Left renal cortex interstitium (tissue), 4 donors: Measurements from ENCODE around the gene CREG1. TPM values are rescaled to one million over a fixed set of nuclear protein-coding genes. Genes with fewer than 3 reads are reported as not detected.
"Not testable (repeated sequence)": the region's sequence is repeated elsewhere in the genome, so short reads cannot be mapped to it uniquely, and the experiment has no call there.

ENCODE experiments used
- DNase-seq, 4 donors: peaks; one replicate each; pipeline ENCODE4 v3.0.0-alpha.2; 2013; ENCODE audit warnings: low read depth in 4 of 4, low spot score in 2 of 4, missing footprints in 1 of 4
- polyA plus RNA-seq, 4 donors: library from polyadenylated mRNA; unstranded; fragments of 120-200 nt; gene quantifications; one replicate each; pipeline ENCODE4 v1.2.1, GENCODE V29; 2013; ENCODE audit not compliant: insufficient read length in 4 of 4

CREG1 gene
- 100 to 1,000 TPM; 108 to 133 (median 117) TPM for polyA plus RNA-seq

- peak; percentile 56 to 91 (median 82) for DNase-seq
These were observed at the start of gene CREG1 for GRCh38 chr1:167553136-167554027. Gene CREG1 (minus strand): TSS chr1:167553762.

DNA sequence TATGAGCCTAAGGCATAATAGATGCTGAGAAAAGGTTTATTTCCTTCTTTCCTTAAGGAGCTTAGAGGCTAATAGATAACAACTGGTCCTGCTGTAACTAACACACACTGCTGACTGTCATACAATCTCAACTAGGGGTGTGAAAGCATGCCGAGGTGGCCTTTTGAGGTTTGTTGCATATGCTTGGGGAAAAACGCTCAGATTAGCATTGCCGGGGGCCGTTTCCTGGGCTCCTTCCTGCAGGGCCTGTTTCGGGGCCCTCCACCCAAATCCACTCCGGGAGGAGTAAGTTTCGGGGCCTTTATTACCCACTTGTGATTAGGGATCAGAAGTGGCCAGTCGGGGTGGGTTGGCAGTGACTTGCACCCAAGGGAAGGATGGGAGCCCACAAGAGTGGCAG is 49.3 kb upstream of the CREG1 start:
- DNase-seq, result no peak

GRCh38 chr1:167601442-167602383 is 48.2 kb upstream of the CREG1 start:
- DNase-seq, result no peak

DNA sequence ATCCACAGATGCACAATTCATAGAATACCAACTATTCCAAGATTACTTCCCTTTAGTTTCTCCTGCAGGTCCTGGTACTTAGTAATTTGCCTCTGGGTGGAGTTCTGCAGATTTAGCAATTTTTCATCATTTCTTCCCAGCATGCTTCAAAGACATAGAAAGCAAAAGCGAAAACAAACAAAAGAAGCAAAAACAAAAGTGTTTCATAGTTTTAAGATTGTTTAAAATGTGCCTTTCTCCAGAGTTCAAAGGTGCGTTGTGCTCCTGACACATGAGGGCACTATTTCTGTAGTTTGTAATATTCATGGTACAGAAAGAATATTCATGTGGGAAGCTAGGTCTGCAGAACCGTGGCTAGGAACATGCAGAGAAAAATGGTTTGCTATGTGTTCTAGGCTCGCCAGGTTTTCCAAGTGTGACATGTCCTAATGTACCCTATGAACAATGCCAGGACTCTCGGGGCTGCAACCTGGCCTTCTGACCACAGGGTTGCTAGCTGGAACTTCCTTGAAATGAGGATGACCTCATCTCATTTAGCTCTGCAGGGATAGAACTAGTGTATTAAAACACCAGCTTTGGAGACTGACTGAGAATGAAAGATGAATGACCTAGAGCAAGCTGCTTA is 46.5 kb upstream of the CREG1 start:
- DNase-seq, result no peak

GRCh38 chr1:167594822-167595221 is 41.3 kb upstream of the CREG1 start:
- DNase-seq, result no peak

GRCh38 chr1:167593860-167594259 is 40.3 kb upstream of the CREG1 start:
- DNase-seq, result no peak

DNA sequence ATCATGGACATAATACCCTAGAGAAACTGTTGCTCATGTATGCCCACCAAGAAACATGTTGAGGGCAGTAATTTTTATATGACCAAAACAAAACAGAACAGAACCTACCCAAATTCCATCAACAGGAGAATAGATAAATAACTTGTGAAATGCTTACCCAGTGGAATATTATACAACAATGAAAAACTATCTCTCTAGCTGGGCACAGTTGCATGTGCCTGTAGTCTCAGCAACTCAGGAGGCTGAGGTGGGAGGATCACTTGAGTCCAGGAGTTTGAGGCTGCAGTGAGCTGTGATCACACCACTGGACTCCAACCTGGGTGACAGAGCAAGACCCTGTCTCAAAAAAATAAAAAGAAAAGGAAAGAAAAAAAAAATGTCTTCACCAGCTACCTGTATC is 38.9 kb upstream of the CREG1 start:
- DNase-seq, result no peak

- no peak for DNase-seq
These were observed 34.8 kb upstream of the CREG1 start for GRCh38 chr1:167588361-167588760.

DNA sequence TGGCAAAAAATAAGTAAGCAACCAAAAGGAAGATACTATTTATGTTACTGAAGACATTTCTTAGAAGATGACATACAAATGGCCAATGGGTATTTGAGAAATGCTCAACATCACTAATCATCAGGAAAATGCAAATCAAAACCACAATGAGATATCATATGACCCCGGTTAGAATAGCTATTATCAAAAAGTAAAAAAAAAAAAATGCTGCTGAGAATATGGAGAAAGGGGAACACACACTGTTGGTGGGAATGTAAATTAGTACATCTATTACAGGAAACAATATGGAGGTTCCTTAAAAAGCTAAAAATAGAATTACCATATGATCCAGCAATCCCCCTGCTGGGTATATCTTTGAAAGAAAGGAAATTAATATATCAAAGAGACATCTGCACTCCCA is 34.3 kb upstream of the CREG1 start:
- no peak for DNase-seq

DNA sequence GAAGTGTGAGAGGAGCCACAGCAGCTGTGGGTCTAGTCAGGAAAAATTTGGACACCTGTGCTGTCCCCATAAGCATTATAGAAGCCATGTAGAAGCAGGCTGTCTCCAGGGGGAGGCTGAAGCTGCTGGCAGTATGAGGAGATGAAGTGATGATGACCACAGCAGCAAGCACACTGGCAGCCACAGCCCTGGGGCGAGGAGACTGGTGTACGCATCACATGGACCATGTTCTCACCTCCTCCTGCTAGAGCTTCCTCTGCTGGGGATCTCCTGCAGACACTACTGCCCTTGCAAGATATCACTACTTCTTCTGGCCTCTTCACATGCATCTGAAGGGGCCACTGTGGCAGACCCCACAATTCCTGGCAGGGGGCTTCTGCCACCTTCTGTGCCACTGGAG is 33.8 kb upstream of the CREG1 start:
- no peak for DNase-seq

- DNase-seq, result no peak
These were observed 31.0 kb upstream of the CREG1 start for GRCh38 chr1:167584581-167584980.

DNA sequence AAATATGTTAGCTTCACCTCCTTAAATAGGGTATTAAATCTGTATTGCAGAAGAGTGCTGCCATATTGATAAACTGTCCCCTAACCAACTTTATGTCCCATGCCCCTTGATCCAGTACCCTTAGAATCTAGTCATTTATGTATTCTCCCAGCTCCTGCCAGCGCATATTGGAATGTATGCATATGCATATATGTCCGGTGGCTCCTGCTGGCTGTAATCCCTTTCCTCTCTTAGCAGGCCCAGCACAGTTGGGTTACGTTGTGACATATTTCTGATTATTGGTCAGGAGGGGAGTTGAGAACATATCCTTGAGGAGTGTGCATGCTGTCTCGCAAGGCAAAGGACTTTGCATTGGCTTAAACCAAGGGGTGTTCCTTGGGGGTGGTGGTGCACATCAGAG is 29.2 kb upstream of the CREG1 start:
- no peak for DNase-seq

DNA sequence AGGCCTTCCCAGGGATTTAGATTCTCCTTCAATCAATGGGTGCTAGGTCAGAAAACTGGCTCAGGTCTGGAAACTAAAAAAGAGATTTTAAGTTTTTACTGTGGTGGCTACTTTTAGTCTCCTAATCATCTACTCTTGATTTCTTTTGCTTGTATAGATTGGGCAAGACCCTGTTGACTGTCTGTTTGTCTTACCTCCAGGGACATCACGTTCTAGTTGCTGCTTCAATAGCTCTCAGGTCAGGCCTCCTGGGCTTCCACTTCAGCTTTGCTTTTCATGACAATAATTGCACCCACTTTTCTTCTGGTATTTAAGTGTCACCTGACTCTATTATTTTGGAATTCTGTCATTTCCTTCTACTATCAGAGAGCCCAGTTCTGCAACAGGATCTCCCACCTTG is 28.5 kb upstream of the CREG1 start:
- DNase-seq, result no peak

DNA sequence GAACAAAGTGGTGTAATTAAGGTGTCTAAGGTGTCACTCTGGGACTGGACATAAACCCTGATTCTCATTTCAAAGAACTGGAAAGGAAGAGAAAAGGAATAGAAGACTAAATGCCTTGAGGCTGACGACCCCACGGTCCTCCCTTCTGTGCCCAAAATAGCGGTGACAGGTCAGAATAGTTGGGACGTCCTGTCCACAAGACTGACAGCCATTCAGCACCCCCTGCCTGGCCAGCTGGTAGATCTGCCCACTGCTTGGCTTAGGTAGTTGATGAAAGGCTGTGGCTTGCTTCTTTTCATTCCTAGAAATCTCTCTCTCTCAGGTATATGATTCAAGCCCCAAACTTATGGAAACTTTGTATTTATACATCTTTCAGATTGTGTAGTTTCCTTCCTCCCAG is 26.4 kb upstream of the CREG1 start:
- no peak for DNase-seq

DNA sequence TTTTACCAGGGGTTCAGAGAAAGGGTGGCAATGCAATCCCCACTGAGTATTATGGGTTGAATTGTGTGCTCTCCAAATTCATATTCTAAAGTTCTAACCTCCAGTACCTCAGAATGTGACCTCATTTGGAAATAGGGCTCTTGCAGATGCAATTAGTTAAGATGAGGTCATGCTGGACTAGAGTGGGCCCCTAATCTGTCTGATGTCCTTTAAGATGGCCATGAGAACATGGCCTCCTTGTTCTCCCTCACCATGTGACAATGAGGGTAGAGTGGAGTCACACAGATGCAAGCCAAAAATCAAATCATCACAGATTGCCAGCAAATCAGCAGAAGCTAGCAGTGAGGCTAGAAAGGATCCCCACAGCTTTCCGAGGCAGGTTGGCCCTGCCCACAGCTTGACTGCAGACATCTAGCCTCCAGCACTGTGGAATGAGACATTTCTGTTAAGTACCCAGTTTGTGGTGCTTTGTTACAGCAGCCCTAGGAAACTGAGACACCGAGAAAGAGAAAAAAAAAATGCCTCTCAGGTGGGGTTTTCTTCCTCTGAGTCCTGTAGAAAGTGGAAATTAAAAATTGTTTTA is 25.5 kb upstream of the CREG1 start:
- DNase-seq, result no peak

- DNase-seq, result no peak
These were observed 22.1 kb upstream of the CREG1 start for GRCh38 chr1:167575649-167576048.

GRCh38 chr1:167573035-167573434 is 19.5 kb upstream of the CREG1 start:
- no peak for DNase-seq

GRCh38 chr1:167570712-167571111 is 17.1 kb upstream of the CREG1 start:
- DNase-seq, result not testable (repeated sequence)

DNA sequence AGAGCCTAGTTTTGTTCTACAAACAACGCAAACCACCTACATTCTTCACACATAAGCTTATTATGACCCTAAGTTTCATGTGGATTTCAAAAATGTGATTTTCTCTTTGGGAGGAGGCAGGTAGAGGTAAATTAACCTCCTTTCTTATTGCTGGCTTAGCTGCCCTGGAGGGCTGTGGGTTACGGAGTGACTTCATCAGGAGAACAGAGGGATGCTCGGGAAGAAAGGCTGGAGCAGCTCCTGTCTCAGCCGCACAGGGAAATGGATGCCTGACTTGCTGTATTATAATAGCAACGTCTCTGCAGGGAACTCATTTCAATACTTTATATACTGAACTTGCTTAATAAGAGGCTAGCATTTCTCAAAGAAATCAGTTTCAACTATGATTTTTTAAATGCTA is 14.1 kb upstream of the CREG1 start:
- DNase-seq, result no peak

- no peak for DNase-seq
These were observed 13.2 kb upstream of the CREG1 start for GRCh38 chr1:167566766-167567165.

DNA sequence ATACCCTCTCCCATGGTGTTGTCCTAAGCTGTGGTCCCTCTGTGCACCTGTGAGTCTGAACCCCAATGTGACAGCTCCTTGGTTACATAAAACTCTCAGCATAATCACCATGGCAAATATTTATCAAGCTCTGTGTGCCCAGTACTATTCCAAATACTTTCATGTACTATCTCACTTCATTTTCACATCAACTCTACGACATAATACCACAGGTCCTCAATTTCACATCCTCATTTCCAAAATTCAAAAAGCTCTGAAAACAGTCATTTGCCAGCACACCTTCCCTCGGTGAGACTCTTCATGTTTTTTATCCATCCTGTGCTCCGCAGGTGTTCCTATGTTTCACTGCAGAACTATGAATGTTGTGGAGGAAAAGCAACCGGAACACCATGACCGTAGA is 12.4 kb upstream of the CREG1 start:
- DNase-seq, result no peak
